ENCODE data around the gene CYP2W1. TPM values are rescaled to one million over a fixed set of nuclear protein-coding genes. Genes with fewer than 3 reads are reported as not detected.
A peak's percentile ranks its signal among the peaks of the same experiment; 100 is the strongest.

The CYP2W1 gene
- total and polyA plus RNA-seq, 10 of the 15 experiments (the other 5 are each of a cell fraction or from before 2014, with no cell fraction given), result not detected

DNA sequence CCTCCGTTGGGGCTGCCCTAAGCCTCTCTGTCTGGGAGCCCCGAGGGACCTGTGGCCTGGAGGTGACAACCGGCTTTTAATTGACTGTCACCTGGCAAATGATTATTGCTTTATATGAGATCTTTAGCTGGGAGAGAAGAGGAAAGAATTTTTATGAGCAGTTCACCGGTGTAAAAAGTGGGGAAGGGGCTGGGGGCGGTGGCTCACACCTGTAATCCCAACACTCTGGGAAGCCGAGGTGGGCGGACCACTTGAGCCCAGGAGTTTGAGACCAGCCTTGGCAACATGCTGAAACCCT, 5.0 kb upstream of the CYP2W1 start (continued):
- TF ChIP-seq EZH2 (IDR thresholded peaks at IDR 0.05; ENCODE audit: borderline replicate concordance, control insufficient read depth, low read depth, low read length), result no peak
- no peak for TF ChIP-seq SMAD5 (IDR thresholded peaks at IDR 0.05; ENCODE audit: low read depth)
- TF ChIP-seq ZBED1 (IDR thresholded peaks at IDR 0.05; ENCODE audit: borderline replicate concordance), result no peak
- no peak for TF ChIP-seq SUPT20H (IDR thresholded peaks at IDR 0.05; ENCODE audit: borderline replicate concordance, control insufficient read depth, low read depth, low read length)
- no peak for TF ChIP-seq EGR1 (IDR thresholded peaks at IDR 0.05; ENCODE audit: borderline replicate concordance in 1 of 2, low read depth in 2 of 2, low read length in 2 of 2)
- peak; percentile 93 for TF ChIP-seq MTA2 (IDR thresholded peaks at IDR 0.05; ENCODE audit: low read depth)
- TF ChIP-seq, protein P1, sequence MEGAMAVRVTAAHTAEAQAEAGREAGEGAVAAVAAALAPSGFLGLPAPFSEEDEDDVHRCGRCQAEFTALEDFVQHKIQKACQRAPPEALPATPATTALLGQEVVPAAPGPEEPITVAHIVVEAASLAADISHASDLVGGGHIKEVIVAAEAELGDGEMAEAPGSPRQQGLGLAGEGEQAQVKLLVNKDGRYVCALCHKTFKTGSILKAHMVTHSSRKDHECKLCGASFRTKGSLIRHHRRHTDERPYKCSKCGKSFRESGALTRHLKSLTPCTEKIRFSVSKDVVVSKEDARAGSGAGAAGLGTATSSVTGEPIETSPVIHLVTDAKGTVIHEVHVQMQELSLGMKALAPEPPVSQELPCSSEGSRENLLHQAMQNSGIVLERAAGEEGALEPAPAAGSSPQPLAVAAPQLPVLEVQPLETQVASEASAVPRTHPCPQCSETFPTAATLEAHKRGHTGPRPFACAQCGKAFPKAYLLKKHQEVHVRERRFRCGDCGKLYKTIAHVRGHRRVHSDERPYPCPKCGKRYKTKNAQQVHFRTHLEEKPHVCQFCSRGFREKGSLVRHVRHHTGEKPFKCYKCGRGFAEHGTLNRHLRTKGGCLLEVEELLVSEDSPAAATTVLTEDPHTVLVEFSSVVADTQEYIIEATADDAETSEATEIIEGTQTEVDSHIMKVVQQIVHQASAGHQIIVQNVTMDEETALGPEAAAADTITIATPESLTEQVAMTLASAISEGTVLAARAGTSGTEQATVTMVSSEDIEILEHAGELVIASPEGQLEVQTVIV (IDR thresholded peaks at IDR 0.05; ENCODE audit: borderline replicate concordance, partially characterized antibody), result no peak
- TF ChIP-seq, protein P2, sequence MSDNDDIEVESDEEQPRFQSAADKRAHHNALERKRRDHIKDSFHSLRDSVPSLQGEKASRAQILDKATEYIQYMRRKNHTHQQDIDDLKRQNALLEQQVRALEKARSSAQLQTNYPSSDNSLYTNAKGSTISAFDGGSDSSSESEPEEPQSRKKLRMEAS (IDR thresholded peaks at IDR 0.05; ENCODE audit: low read depth, low read length), result no peak
- no peak for TF ChIP-seq JUNB (IDR thresholded peaks at IDR 0.05)
- TF ChIP-seq MYB (IDR thresholded peaks at IDR 0.05; ENCODE audit: borderline replicate concordance, low read depth, low read length), result peak; percentile 83; the same call in 1 of the 2 replicates
- no peak for TF ChIP-seq DPF2 (IDR thresholded peaks at IDR 0.05)
- no peak for TF ChIP-seq SMC3 (IDR thresholded peaks at IDR 0.05; ENCODE audit: borderline replicate concordance, low read length)
- no peak for TF ChIP-seq NBN (IDR thresholded peaks at IDR 0.05)
- no peak for TF ChIP-seq YY1 (IDR thresholded peaks at IDR 0.05; ENCODE audit: low read depth, low read length)
- TF ChIP-seq, protein P3, sequence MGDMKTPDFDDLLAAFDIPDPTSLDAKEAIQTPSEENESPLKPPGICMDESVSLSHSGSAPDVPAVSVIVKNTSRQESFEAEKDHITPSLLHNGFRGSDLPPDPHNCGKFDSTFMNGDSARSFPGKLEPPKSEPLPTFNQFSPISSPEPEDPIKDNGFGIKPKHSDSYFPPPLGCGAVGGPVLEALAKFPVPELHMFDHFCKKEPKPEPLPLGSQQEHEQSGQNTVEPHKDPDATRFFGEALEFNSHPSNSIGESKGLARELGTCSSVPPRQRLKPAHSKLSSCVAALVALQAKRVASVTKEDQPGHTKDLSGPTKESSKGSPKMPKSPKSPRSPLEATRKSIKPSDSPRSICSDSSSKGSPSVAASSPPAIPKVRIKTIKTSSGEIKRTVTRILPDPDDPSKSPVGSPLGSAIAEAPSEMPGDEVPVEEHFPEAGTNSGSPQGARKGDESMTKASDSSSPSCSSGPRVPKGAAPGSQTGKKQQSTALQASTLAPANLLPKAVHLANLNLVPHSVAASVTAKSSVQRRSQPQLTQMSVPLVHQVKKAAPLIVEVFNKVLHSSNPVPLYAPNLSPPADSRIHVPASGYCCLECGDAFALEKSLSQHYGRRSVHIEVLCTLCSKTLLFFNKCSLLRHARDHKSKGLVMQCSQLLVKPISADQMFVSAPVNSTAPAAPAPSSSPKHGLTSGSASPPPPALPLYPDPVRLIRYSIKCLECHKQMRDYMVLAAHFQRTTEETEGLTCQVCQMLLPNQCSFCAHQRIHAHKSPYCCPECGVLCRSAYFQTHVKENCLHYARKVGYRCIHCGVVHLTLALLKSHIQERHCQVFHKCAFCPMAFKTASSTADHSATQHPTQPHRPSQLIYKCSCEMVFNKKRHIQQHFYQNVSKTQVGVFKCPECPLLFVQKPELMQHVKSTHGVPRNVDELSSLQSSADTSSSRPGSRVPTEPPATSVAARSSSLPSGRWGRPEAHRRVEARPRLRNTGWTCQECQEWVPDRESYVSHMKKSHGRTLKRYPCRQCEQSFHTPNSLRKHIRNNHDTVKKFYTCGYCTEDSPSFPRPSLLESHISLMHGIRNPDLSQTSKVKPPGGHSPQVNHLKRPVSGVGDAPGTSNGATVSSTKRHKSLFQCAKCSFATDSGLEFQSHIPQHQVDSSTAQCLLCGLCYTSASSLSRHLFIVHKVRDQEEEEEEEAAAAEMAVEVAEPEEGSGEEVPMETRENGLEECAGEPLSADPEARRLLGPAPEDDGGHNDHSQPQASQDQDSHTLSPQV (IDR thresholded peaks at IDR 0.05), result no peak
- TF ChIP-seq ZNF384 (IDR thresholded peaks at IDR 0.05; ENCODE audit: borderline replicate concordance, low read depth, low read length), result no peak
- no peak for TF ChIP-seq ZNF622 (IDR thresholded peaks at IDR 0.05)
- no peak for TF ChIP-seq FOXK2 (IDR thresholded peaks at IDR 0.05)
- TF ChIP-seq, protein P4, sequence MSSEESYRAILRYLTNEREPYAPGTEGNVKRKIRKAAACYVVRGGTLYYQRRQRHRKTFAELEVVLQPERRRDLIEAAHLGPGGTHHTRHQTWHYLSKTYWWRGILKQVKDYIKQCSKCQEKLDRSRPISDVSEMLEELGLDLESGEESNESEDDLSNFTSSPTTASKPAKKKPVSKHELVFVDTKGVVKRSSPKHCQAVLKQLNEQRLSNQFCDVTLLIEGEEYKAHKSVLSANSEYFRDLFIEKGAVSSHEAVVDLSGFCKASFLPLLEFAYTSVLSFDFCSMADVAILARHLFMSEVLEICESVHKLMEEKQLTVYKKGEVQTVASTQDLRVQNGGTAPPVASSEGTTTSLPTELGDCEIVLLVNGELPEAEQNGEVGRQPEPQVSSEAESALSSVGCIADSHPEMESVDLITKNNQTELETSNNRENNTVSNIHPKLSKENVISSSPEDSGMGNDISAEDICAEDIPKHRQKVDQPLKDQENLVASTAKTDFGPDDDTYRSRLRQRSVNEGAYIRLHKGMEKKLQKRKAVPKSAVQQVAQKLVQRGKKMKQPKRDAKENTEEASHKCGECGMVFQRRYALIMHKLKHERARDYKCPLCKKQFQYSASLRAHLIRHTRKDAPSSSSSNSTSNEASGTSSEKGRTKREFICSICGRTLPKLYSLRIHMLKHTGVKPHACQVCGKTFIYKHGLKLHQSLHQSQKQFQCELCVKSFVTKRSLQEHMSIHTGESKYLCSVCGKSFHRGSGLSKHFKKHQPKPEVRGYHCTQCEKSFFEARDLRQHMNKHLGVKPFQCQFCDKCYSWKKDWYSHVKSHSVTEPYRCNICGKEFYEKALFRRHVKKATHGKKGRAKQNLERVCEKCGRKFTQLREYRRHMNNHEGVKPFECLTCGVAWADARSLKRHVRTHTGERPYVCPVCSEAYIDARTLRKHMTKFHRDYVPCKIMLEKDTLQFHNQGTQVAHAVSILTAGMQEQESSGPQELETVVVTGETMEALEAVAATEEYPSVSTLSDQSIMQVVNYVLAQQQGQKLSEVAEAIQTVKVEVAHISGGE (CRISPR knock-in tag; IDR thresholded peaks at IDR 0.05), result no peak
- TF ChIP-seq EP300 (IDR thresholded peaks at IDR 0.05; ENCODE audit: borderline replicate concordance in 1 of 2, control insufficient read depth in 1 of 2, low read depth in 2 of 2, low read length in 2 of 2), result peak in 1 of 2 experiments; percentile 66; a peak in 1 of 4 replicates
- no peak for TF ChIP-seq ZNF24 (IDR thresholded peaks at IDR 0.05)
